A549 (cell line): Measurements from ENCODE around the gene ACSL5.

Source experiments
- CTCF ChIP-seq: fragments of >200 bp; sonication (Bioruptor Twin); formaldehyde crosslinking; IDR thresholded peaks from 3 replicates; pipeline ENCODE4 v1.5.1; 2016
- JUNB ChIP-seq: fragments of >200 bp; sonication (Bioruptor Twin); formaldehyde crosslinking; IDR thresholded peaks from 2 replicates; pipeline ENCODE4 v1.6.1; 2016

DNA sequence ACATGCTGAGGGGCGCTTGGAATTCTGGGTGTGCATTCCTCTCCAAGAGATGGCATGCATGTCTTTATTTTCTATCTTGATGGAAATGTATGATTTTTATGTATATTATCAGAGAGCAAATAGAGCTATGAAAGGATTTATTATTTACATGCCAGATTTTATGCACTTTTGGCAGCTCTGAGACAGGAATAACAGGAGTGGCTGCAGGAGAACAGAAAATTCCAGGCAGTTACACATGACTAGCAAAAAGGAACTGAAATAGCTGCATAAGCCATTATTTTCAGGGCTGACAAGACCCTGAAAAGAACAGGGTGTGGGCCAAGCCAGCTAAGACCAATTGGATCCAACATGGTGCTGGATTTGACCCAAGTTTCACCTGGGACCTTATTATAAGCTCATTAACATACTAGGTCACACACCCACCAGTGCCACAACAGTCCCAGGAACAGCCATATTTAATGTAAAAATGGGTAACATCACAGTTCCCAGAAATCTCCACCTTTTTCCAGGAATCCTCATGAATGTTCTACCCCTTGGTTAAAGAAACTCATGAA is 43.2 kb upstream of the ACSL5 start:
- TF ChIP-seq JUNB, result no peak
- TF ChIP-seq CTCF, result no peak
